Bronchial epithelial cell (primary cell): Measurements from ENCODE around the gene FOXRED2. TPM values are rescaled to one million over a fixed set of nuclear protein-coding genes. Genes with fewer than 3 reads are reported as not detected.
"Not testable (repeated sequence)": the region's sequence is repeated elsewhere in the genome, so short reads cannot be mapped to it uniquely, and the experiment has no call there.

ENCODE experiments used
- DNase-seq: peaks from one replicate; pipeline ENCODE4 v3.0.0-alpha.2; 2010; ENCODE audit warnings: low read depth
- FAIRE-seq: peaks from 2 replicates; lab custom pipeline; 2011; peaks lifted over from hg19 to GRCh38; lab: Jason Lieb, UNC
- H3K27me3 ChIP-seq: 2 replicates; pipeline ENCODE4 v1.5.1; 2011; ENCODE audit warnings: low read length; ENCODE audit not compliant: control insufficient read depth, insufficient read depth
- H3K36me3 ChIP-seq: 2 replicates; pipeline ENCODE4 v1.5.1; 2011; ENCODE audit warnings: low read length; ENCODE audit not compliant: control insufficient read depth, insufficient read depth
- H3K4me3 ChIP-seq: 2 replicates; pipeline ENCODE4 v1.5.1; 2011; ENCODE audit warnings: mild to moderate bottlenecking, low read depth, low read length, control low read depth
- CTCF ChIP-seq: IDR thresholded peaks from 2 replicates; pipeline ENCODE4 v1.5.1; 2011; ENCODE audit warnings: mild to moderate bottlenecking, moderate library complexity, low read length, control low read depth, inconsistent platforms; ENCODE audit not compliant: insufficient read depth, severe bottlenecking
- total RNA-seq: library from RNA; depleted of rRNA; stranded (reverse); fragments of >200 nt; gene quantifications from 2 replicates; pipeline ENCODE4 v1.2.1, GENCODE V29; 2014

The FOXRED2 gene
- total RNA-seq, 1 donor from 2014 or later, result 1.6 TPM

DNA sequence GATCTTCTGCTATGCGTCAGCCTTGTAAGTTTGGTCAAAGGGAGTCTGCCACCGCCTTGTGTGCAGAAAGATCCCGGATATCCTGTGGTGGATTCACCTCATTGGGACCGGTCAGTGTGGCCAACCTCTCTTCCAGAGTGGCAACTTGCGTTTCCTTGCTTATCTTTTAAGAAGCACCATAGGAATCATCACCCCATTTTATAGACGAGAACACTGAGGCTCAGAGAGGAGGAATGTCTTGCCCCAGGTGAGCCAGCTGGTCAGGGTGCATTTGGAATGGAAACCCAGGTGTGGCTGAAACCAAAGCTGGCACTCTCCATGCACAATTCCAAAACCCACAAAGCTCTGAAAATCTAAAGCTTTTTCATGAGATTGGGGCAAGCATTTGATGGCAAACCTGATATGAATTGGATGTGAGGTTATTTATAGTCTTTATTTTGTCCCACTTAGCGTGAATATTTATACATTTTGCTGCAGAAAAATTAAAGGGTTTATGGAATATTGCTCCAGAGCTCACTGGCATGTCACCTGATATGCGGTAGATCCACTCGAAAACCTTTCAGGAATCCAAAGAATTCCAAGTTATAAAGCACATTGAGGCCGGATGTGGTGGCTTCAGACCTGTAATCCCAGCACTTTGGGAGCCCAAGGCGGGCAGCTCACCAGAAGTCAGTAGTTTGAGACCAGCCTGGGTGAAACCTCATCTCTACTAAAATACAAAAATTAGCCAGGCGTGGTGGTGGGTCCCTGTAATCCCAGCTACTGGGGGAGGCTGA, 34.2 kb upstream of the FOXRED2 start:
- FAIRE-seq (no peak), DNase-seq (peak; percentile 41)
- Histone ChIP-seq H3K36me3 (no peaks in the 10 kb centered on the region), H3K27me3 (no peaks in the 10 kb centered on the region), H3K4me3 (no peak overlapping the region)
- TF ChIP-seq CTCF, result no peak

GRCh38 chr22:36538529-36538928, 31.7 kb upstream of the FOXRED2 start:
- no peaks in the 10 kb centered on the region for H3K27me3 ChIP-seq
- no peak for TF ChIP-seq CTCF
- DNase-seq (no peak), FAIRE-seq (no peak)
- H3K4me3 ChIP-seq, result no peak overlapping the region
- H3K36me3 ChIP-seq, result no peaks in the 10 kb centered on the region

- FAIRE-seq, result no peak
- Histone ChIP-seq H3K27me3 (no peaks in the 10 kb centered on the region), H3K36me3 (no peaks in the 10 kb centered on the region), H3K4me3 (no peak overlapping the region)
- no peak for DNase-seq
- TF ChIP-seq CTCF, result no peak
Observed at GRCh38 chr22:36536717-36537116, 29.9 kb upstream of the FOXRED2 start.

DNA sequence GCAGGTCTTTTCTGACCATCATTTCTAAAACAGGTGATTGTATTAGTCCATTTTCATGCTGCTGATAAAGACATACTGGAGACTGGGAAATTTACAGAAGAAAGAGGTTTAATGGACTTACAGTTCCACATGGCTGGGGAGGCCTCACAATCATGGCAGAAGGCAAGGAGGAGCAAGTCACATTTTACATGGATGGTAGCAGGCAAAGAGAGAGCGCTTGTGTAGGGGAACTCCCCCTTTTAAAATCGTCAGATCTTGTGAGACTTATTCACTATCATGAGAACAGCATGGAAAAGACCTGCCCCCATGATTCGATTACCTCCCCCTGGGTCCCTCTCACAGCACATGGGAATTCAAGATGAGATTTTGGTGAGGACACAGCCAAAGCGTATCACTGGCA, 26.5 kb upstream of the FOXRED2 start:
- not testable (repeated sequence) for H3K27me3 ChIP-seq, DNase-seq, H3K36me3 ChIP-seq, FAIRE-seq, H3K4me3 ChIP-seq

GRCh38 chr22:36532466-36532865, 25.6 kb upstream of the FOXRED2 start:
- TF ChIP-seq CTCF, result no peak
- no peak for FAIRE-seq
- Histone ChIP-seq H3K27me3 (no peaks in the 10 kb centered on the region), H3K36me3 (no peaks in the 10 kb centered on the region), H3K4me3 (no peak overlapping the region)
- DNase-seq, result no peak

GRCh38 chr22:36528795-36529751, 22.2 kb upstream of the FOXRED2 start, which contains the start of gene EIF3D:
Gene EIF3D (minus strand): TSS chr22:36529166. CDS start chr22:36526121, 3,045 bp downstream.
- FAIRE-seq, result no peak
- no peak for TF ChIP-seq CTCF
- DNase-seq, result peak; percentile 99
- H3K4me3 ChIP-seq, result peak within 1 kb of the TSS; percentile 79
- H3K36me3 ChIP-seq, result peaks cover 24% of the 10 kb centered on the region
- H3K27me3 ChIP-seq, result no peaks in the 10 kb centered on the region
